RWPE2 (cell line): ENCODE measurements around the gene AJUBA.
"Not testable (repeated sequence)": the region's sequence is repeated elsewhere in the genome, so short reads cannot be mapped to it uniquely, and the experiment has no call there.

Source experiments
- ATAC-seq: fragments of 200-7000 bp; cut with Tn5 transposase; 3 replicates; pipeline ENCODE4 v1.9.1; 2021; ENCODE audit warnings: low read depth
- DNase-seq: peaks from one replicate; pipeline ENCODE4 v3.0.0-alpha.2; 2020; ENCODE audit warnings: low spot score
- H3K27ac ChIP-seq: fragments of 450-650 bp; 2 replicates; pipeline ENCODE4 v1.5.1; 2017; ENCODE audit warnings: mild to moderate bottlenecking; ENCODE audit not compliant: poor library complexity, severe bottlenecking
- H3K27me3 ChIP-seq: fragments of 250-450 bp; sonication (Bioruptor Pico); 2 replicates; pipeline ENCODE4 v1.5.1; 2021; ENCODE audit warnings: mild to moderate bottlenecking, moderate library complexity; ENCODE audit not compliant: insufficient read depth, poor library complexity, severe bottlenecking
- H3K36me3 ChIP-seq: fragments of 250-450 bp; sonication (Bioruptor Pico); 2 replicates; pipeline ENCODE4 v1.5.1; 2020; ENCODE audit warnings: low read depth, mild to moderate bottlenecking, moderate library complexity
- H3K4me1 ChIP-seq: fragments of 250-450 bp; sonication (Bioruptor Pico); 2 replicates; pipeline ENCODE4 v1.5.1; 2021; ENCODE audit warnings: mild to moderate bottlenecking, moderate library complexity; ENCODE audit not compliant: insufficient read depth, poor library complexity, severe bottlenecking
- H3K4me3 ChIP-seq: fragments of 250-450 bp; sonication (Bioruptor Pico); 2 replicates; pipeline ENCODE4 v1.5.1; 2021; ENCODE audit warnings: mild to moderate bottlenecking, moderate library complexity; ENCODE audit not compliant: severe bottlenecking
- H3K9me3 ChIP-seq: fragments of 250-450 bp; sonication (Bioruptor Pico); 2 replicates; pipeline ENCODE4 v1.5.1; 2021; ENCODE audit warnings: mild to moderate bottlenecking, moderate library complexity; ENCODE audit not compliant: severe bottlenecking
- CTCF ChIP-seq: fragments of 450-650 bp; IDR thresholded peaks from one replicate; pipeline ENCODE4 v1.5.1; 2017; ENCODE audit warnings: mild to moderate bottlenecking, moderate library complexity; ENCODE audit not compliant: poor library complexity, severe bottlenecking

AJUBA gene

GRCh38 chr14:22966783-22967269, 15.5 kb downstream of the AJUBA start:
- TF ChIP-seq CTCF: no peak
- peak overlapping the region; percentile 100 for H3K27ac ChIP-seq
- no peaks in the 10 kb centered on the region for H3K4me1 ChIP-seq
- H3K27me3 ChIP-seq: no peaks in the 10 kb centered on the region
- H3K9me3 ChIP-seq: no peaks in the 10 kb centered on the region
- ATAC-seq (peak; percentile 7; the same call in 2 of the 3 replicates), DNase-seq (no peak)
- H3K36me3 ChIP-seq: peaks cover 30% of the 10 kb centered on the region
- no peak overlapping the region for H3K4me3 ChIP-seq

- peak; percentile 4; the same call in 1 of the 3 replicates for ATAC-seq
- H3K27ac ChIP-seq: peak overlapping the region; percentile 100
- DNase-seq: not testable (repeated sequence)
Measured at GRCh38 chr14:22965916-22966782, 16.2 kb downstream of the AJUBA start.

GRCh38 chr14:22962061-22962676, 20.2 kb downstream of the AJUBA start:
- DNase-seq: no peak
- Histone ChIP-seq H3K36me3 (no peaks in the 10 kb centered on the region), H3K9me3 (no peaks in the 10 kb centered on the region), H3K27me3 (no peaks in the 10 kb centered on the region), H3K4me1 (no peaks in the 10 kb centered on the region), H3K4me3 (no peak overlapping the region), H3K27ac (no peak overlapping the region)
- no peak for TF ChIP-seq CTCF
- no peak for ATAC-seq

More at GRCh38 chr14:22965916-22966782, 16.2 kb downstream of the AJUBA start:
- H3K36me3 ChIP-seq: peaks cover 23% of the 10 kb centered on the region
- not testable (repeated sequence) for H3K4me3 ChIP-seq, H3K4me1 ChIP-seq, H3K9me3 ChIP-seq, H3K27me3 ChIP-seq

GRCh38 chr14:22955702-22956569, 26.4 kb downstream of the AJUBA start:
- Histone ChIP-seq H3K36me3 (peaks cover 39% of the 10 kb centered on the region), H3K27ac (peak overlapping the region; percentile 78), H3K4me3 (peak overlapping the region; percentile 54), H3K4me1 (peaks cover 9% of the 10 kb centered on the region), H3K27me3 (no peaks in the 10 kb centered on the region), H3K9me3 (no peaks in the 10 kb centered on the region)
- DNase-seq (no peak), ATAC-seq (no peak)
- no peak for TF ChIP-seq CTCF

- no peak for ATAC-seq
- Histone ChIP-seq H3K4me1 (peaks cover 9% of the 10 kb centered on the region), H3K36me3 (peaks cover 71% of the 10 kb centered on the region), H3K27me3 (no peaks in the 10 kb centered on the region), H3K9me3 (no peaks in the 10 kb centered on the region), H3K27ac (no peak overlapping the region), H3K4me3 (no peak overlapping the region)
- no peak for TF ChIP-seq CTCF
- DNase-seq: no peak
Measured at GRCh38 chr14:22952418-22952817, 29.9 kb downstream of the AJUBA start.

DNA sequence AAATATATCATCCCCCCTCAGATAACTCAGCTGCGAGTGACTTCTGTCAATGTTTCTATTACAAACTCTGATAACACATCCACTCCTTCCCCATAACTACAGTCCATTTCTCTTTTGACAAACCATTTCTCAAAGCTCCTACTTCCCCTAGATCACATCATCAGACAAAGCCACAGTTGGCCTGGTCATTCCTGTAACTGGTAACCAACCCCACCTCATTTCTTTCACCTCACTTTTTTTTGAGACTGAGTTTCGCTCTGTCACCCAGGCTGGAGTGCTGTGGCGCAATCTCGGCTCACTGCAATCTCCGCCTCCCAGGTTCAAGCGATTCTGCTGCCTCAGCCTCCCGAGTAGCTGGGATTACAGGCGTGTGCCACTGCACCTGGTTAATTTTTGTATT, 30.6 kb downstream of the AJUBA start:
- H3K4me1 ChIP-seq, H3K4me3 ChIP-seq, DNase-seq, H3K9me3 ChIP-seq, H3K27ac ChIP-seq, H3K27me3 ChIP-seq, ATAC-seq: not testable (repeated sequence)
- H3K36me3 ChIP-seq: peaks cover 77% of the 10 kb centered on the region
